ENCODE measurements around the gene SPTBN1.

SPTBN1 gene

DNA sequence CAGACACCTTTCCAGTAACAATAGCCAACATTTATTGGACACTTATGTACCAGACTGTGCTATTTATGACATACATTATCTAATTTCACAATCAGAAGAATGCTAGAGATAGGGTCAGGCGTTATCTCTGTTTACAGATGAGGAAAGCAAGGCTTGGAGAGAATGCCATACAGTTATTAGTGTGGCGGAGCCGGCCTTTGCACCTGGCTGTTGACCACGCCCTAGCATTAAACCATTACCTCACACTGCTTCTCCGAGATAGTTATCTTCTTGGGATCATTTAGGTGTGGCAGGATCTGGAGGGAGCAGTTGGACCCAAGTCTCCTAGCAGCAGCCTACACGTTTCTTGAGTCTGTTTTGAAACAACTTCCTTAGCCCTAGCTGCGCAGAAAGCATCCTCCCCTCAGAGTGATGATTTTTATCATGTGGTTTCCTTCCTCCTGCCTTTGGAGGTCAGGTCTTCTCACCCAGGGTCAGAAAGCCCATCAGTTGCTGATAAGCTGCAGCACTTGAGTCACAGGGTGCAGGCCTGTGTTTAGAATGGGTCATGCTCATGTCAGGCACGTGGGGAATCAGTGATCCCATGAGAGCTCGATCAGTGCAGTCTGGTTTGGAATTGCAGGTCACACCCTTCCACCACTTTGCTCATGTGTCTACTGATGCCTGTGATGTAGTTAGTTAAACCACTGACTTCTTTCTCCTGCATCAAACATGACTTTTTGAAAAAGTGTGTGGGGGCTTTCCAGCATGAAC is 118.2 kb downstream of the SPTBN1 start:
- DNase-seq (ENCODE audit: low spot score), result no peak

DNA sequence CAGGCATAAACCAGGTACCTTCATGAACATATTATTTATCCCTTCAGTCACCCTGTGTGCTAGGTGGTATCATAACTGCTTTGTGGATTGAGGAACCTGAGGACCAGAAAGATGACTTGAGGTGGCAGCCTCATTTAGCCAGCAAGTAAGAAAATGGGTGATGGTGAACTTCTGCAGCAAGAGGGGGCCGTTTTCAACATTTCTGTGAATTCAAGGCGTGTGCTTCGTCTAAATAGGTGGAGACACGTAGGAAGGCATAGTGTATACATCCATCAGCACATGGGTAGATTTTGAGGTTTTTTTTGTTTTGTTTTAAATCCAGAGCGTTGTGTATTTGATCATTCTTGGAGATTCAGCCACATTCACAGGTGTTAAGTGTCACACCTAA is 118.7 kb downstream of the SPTBN1 start:
- DNase-seq (ENCODE audit: low spot score), result no peak

- no peak for DNase-seq (ENCODE audit: low spot score)
These were observed 119.3 kb downstream of the SPTBN1 start for GRCh38 chr2:54575379-54575888.

DNA sequence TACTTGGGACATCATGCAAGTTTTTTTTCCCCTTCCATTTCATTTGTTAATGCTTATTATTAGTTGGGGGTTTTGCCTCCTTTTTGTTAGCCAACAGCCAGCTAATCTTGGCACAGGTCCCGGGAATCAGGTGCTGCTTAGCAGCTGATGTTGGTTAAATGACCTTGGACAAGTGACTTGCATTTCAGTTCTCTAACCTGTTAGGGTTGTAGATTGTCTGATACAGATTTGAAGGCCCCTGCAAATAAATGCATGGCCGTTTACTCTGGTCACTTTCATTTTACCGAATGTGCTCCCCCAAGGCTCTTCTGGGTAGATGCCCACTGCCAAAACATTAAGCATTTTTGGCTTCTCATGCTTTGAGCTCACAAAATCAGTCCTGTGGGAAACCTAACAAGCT is 120.9 kb downstream of the SPTBN1 start:
- no peak for DNase-seq (ENCODE audit: low spot score)

DNA sequence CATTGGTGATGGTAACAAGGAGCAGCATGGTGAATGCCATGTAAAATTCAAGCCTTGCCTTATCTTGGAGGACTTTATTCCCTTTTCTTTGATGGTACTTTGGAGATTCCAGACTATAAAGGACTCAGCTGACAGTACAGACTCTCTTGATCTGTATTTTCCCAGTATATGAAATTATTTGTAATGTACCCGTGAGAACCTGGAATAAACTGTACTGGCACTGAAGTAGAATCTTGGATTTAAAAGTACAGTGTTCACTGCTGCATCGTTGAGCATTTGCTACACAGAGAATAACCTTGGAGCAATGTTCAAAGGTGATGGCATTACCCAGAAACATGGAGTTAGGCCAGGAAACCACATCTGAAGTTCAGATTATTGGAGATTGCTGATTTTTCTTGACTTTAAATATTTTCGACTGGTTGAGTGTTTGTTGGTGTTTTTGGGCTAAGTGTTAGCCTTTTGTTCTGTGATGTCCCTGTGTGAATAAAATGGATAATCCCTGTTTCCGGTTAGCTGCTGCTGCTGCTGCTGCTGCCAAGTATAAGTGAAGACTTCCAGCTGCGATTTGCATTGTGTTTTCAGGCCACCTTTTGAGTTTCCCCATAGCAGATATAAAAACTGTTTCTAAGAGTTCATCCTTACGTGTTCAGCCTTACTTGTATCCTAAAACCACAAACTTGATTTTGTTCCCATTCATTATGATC is 122.0 kb downstream of the SPTBN1 start:
- DNase-seq (ENCODE audit: low spot score), result no peak

GRCh38 chr2:54578648-54579045 is 122.5 kb downstream of the SPTBN1 start:
- DNase-seq (ENCODE audit: low spot score), result no peak

GRCh38 chr2:54579061-54579681 is 123.0 kb downstream of the SPTBN1 start:
- DNase-seq (ENCODE audit: low spot score), result no peak

DNA sequence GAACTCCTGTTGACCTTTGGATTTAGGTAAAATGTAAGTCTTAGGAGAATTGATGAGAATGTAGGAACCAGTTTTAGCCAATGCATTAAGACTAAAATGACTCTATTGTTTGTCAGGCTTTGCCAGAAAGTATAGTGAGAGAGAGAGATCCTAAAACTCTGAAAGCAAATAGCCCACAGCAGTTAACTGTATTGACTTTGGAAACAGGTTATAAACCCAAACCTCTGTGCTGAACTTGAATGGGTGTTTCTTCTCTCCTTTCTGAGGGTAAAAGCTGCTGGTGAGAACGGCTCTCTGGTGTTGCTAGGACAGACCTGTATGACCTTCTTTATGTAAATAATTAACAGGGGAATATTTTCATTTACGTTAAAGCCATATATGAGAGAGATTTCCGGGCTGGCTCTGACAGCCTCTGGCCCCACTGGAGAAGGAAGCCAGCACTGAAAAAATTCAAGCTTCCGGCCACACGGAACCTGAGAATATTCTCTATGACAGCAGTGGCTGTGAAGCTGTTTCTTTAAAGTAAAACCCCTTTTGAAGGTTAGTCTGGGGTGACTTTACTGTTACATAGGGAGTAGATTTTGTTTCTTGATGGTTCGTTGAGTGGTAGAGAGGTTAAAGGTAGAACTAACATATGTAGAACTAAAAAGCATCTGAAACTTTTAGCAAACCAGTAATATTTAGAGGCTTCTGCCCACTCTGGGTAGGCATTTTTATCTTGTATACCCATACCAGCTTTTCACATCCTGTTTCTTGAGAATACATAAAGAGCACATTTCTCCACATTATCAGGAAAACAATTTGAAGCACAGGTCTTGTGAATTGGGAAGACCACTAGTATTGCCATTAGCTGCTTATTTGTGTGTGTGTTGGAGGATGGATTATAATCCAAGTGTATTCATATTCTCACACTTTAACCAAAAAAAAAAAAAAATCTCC is 123.8 kb downstream of the SPTBN1 start:
- no peak for DNase-seq (ENCODE audit: low spot score)

- DNase-seq (ENCODE audit: low spot score), result no peak
These were observed 125.4 kb downstream of the SPTBN1 start for GRCh38 chr2:54581326-54582039.

- no peak for DNase-seq (ENCODE audit: low spot score)
These were observed 126.9 kb downstream of the SPTBN1 start for GRCh38 chr2:54582987-54583386.

- DNase-seq (ENCODE audit: low spot score), result no peak
These were observed 128.5 kb downstream of the SPTBN1 start for GRCh38 chr2:54584598-54584997.

GRCh38 chr2:54585136-54585733 is 129.1 kb downstream of the SPTBN1 start:
- DNase-seq (ENCODE audit: low spot score), result no peak

GRCh38 chr2:54586062-54586461 is 129.9 kb downstream of the SPTBN1 start:
- no peak for DNase-seq (ENCODE audit: low spot score)

DNA sequence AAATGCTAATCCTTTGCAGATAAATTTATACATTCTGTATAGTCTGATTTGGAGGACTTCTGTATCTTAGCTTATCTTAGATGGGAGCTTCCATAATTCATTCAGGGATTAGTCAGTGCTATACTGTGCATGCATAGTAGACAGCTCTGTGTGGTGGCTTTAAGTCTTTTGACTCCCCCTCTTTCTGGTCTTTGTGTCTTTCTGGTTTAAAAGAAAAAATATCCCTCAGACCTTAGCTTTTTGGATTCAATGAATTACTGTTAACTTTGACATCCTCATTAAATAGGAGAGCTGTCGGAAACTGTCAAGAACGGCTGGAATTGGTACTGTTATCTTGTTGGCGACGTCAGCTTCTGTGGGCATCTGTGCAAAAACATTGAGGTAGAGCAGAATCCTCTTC is 130.4 kb downstream of the SPTBN1 start:
- DNase-seq (ENCODE audit: low spot score), result no peak

DNA sequence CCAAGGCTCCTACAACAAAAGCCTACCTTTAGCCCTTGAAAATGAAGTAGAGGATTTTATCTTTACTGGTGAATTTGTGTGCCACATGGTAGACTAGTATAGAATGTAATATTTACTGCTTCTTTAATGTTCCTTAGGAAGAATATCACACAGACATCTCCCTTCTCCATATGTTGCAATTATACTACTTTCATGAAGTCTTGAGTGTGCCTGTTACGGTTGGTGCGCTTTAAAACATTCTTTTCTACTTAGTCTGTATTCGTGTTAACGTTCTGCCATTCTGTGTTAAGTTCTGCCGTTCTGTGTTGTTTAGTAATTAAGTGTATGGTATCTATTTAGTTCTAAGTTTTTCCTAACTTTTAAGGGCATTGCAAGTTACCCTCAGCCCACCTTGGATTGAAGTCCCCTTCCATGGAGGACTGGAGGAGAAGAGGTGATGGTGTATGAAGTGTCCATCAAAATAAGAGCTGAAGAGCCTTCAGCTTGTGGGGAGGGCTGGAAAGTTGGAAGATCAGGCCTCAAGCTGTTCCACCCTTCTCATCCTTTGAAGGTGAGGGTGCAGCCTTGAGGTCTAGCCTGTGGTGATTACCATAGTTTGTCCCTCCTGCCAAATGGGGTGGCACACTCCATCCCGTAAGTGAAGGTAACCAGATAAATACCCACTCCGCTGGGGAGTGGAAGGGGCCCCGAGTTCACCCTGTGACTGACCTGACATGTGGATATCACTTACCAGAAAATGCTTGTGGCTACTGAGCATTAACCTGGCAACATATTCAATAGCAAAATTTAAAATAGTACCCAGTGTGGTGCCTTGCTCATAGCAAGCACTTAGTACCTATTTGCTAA is 131.3 kb downstream of the SPTBN1 start:
- DNase-seq (ENCODE audit: low spot score), result no peak

DNA sequence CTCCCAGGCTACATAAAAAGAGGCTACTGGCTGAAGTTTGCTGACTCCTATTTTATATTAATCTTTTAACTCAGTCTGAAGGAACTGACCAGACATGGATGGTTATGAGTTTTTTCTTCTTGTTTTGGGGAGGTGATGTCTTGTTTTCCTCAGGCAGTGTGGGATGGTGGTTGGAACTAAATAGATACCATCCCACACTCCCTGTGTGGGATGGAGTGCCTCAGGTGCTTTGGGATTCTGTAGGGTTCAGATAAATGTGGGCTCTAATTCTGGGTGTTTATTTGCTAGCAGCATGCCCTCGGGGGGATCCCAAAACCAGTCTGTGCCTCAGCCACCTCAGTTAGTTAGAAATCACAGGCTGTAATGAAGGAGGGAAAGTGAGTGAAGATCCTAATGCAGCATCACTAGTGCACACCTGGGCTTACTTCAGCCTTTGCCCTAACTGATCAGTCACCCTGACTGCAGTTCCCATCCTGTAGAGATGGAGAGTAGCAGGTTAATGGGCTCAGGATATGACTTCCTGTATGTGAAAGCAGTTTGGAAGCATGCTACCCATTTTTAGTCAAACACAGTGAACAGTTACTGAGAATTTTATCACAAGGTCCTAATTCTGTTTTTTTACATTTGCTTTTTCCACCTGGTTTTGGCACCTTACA is 132.2 kb downstream of the SPTBN1 start:
- no peak for DNase-seq (ENCODE audit: low spot score)

- no peak for DNase-seq (ENCODE audit: low spot score)
These were observed 132.9 kb downstream of the SPTBN1 start for GRCh38 chr2:54589038-54589339.

DNA sequence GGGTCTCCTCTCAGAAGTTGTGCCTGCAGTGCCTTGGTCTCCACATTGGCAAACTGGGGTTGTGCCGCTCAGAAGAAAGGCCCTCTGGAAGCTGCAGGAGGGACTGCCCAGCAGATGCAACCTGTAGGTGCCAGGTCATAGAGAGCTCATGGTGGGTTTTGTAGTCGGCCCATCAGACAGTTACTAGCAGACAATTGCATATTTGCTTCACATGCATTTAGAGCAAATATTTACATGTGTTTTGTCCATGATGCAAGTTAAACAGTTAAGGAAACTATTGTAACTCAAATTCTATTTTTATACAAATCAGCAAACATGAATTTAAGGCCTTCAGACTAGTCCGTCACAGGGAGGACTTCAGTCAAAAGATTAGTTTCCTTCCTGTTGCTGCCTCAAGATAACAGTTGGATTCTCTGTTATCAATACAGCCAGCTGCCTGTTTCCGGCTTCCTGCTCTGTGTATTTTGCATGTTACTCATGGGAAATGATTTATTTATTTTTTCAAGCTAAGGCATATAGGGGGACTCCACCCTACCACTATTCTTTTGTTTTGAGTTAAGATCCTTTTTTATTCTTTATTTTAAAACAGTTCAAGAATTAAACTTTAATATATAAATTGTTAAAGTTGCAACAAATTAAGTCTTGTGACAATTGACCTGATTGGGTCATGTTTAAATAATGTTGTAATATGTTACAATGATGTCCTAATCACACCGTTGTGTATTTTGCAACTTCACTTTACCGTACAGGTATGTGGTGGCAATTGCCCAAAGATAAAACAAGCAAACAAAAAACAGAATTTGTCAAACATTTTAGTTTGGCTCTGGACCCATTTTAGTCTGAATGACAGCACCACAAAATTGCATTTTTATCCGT is 133.5 kb downstream of the SPTBN1 start:
- DNase-seq (ENCODE audit: low spot score), result no peak
